ENCODE data around the gene IGSF23.
"Not testable (repeated sequence)": the region's sequence is repeated elsewhere in the genome, so short reads cannot be mapped to it uniquely, and the experiment has no call there.

The IGSF23 gene

GRCh38 chr19:44668985-44669764, 55.8 kb downstream of the IGSF23 start:
- DNase-seq, result no peak

GRCh38 chr19:44670027-44670426, 56.7 kb downstream of the IGSF23 start:
- not testable (repeated sequence) for DNase-seq

- no peak for DNase-seq
Observed at GRCh38 chr19:44671400-44671799, 58.0 kb downstream of the IGSF23 start, which contains the start of gene CEACAM19. Gene CEACAM19 (plus strand): TSS chr19:44671482. CDS start chr19:44671932, 450 bp downstream.

- no peak for DNase-seq
Observed at GRCh38 chr19:44672226-44672625, 58.9 kb downstream of the IGSF23 start.

- no peak for DNase-seq
Observed at GRCh38 chr19:44673510-44673909, 60.1 kb downstream of the IGSF23 start.

- DNase-seq, result no peak
Observed at GRCh38 chr19:44675521-44675920, 62.2 kb downstream of the IGSF23 start.

- no peak for DNase-seq
Observed at GRCh38 chr19:44677019-44677811, 63.9 kb downstream of the IGSF23 start.

- no peak for DNase-seq
Observed at GRCh38 chr19:44680536-44680935, 67.2 kb downstream of the IGSF23 start.

GRCh38 chr19:44681992-44682790, 68.8 kb downstream of the IGSF23 start:
- no peak for DNase-seq

- DNase-seq, result no peak
Observed at GRCh38 chr19:44682807-44683206, 69.4 kb downstream of the IGSF23 start.

- no peak for DNase-seq
Observed at GRCh38 chr19:44683434-44684210, 70.3 kb downstream of the IGSF23 start.

GRCh38 chr19:44684396-44684795, 71.0 kb downstream of the IGSF23 start:
- DNase-seq, result not testable (repeated sequence)

GRCh38 chr19:44684892-44685863, 71.8 kb downstream of the IGSF23 start:
- no peak for DNase-seq

- no peak for DNase-seq
Observed at GRCh38 chr19:44685877-44686276, 72.5 kb downstream of the IGSF23 start.

Data from CD4-positive, alpha-beta T cell treated with Interleukin-10 for 1 hour (primary cell).